Endothelial cell (in vitro differentiated cells): Measurements from ENCODE around the gene RWDD1. TPM values are rescaled to one million over a fixed set of nuclear protein-coding genes. Genes with fewer than 3 reads are reported as not detected.

Experiments
- DNase-seq: peaks from one replicate; pipeline ENCODE4 v3.0.0; 2021; ENCODE audit warnings: low spot score
- H3K27ac Mint-ChIP-seq: one replicate; pipeline ENCODE4 v1.8.0; 2021; ENCODE audit warnings: mixed read lengths, inconsistent platforms; ENCODE audit not compliant: unreplicated experiment
- H3K27me3 Mint-ChIP-seq: one replicate; pipeline ENCODE4 v1.8.0; 2021; ENCODE audit warnings: mild to moderate bottlenecking, moderate library complexity, mixed read lengths, inconsistent platforms; ENCODE audit not compliant: unreplicated experiment
- H3K36me3 Mint-ChIP-seq: one replicate; pipeline ENCODE4 v1.8.0; 2021; ENCODE audit warnings: mild to moderate bottlenecking, low read depth, mixed read lengths, inconsistent platforms; ENCODE audit not compliant: unreplicated experiment
- H3K4me1 Mint-ChIP-seq: one replicate; pipeline ENCODE4 v1.8.0; 2021; ENCODE audit warnings: mild to moderate bottlenecking, mixed read lengths, inconsistent platforms; ENCODE audit not compliant: unreplicated experiment
- H3K4me3 Mint-ChIP-seq: one replicate; pipeline ENCODE4 v1.8.0; 2021; ENCODE audit warnings: mild to moderate bottlenecking, mixed read lengths, inconsistent platforms; ENCODE audit not compliant: unreplicated experiment
- H3K9me3 Mint-ChIP-seq: one replicate; pipeline ENCODE4 v1.8.0; 2021; ENCODE audit warnings: mixed read lengths, inconsistent platforms; ENCODE audit not compliant: unreplicated experiment
- total RNA-seq: library from RNA; stranded (reverse); fragmentation: NEBNext Ultra II Directional; extraction: Animal tissue kit (Norgen Biotek cat#: 25700); gene quantifications from one replicate; pipeline ENCODE4 v1.2.1, GENCODE V29; 2021; ENCODE audit not compliant: unreplicated experiment
- TF ChIP-seq, protein P1 (sequence below): fragments of 200-600 bp; sonication (generic); IDR thresholded peaks from one replicate; pipeline ENCODE4 v1.5.0; 2021; ENCODE audit warnings: antibody characterized with exemption; ENCODE audit not compliant: unreplicated experiment

RWDD1 gene
- total RNA-seq, 1 donor from 2014 or later: 38.0 TPM

- Mint-ChIP-seq H3K27ac (no peak overlapping the region), H3K9me3 (no peaks in the 10 kb centered on the region), H3K4me3 (no peak overlapping the region), H3K4me1 (peaks cover 26% of the 10 kb centered on the region), H3K27me3 (peaks cover 6% of the 10 kb centered on the region), H3K36me3 (no peaks in the 10 kb centered on the region)
- TF ChIP-seq, protein P1, sequence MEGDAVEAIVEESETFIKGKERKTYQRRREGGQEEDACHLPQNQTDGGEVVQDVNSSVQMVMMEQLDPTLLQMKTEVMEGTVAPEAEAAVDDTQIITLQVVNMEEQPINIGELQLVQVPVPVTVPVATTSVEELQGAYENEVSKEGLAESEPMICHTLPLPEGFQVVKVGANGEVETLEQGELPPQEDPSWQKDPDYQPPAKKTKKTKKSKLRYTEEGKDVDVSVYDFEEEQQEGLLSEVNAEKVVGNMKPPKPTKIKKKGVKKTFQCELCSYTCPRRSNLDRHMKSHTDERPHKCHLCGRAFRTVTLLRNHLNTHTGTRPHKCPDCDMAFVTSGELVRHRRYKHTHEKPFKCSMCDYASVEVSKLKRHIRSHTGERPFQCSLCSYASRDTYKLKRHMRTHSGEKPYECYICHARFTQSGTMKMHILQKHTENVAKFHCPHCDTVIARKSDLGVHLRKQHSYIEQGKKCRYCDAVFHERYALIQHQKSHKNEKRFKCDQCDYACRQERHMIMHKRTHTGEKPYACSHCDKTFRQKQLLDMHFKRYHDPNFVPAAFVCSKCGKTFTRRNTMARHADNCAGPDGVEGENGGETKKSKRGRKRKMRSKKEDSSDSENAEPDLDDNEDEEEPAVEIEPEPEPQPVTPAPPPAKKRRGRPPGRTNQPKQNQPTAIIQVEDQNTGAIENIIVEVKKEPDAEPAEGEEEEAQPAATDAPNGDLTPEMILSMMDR: no peak
- no peak for DNase-seq
Measured at GRCh38 chr6:116535109-116535508, 36.2 kb upstream of the RWDD1 start.

DNA sequence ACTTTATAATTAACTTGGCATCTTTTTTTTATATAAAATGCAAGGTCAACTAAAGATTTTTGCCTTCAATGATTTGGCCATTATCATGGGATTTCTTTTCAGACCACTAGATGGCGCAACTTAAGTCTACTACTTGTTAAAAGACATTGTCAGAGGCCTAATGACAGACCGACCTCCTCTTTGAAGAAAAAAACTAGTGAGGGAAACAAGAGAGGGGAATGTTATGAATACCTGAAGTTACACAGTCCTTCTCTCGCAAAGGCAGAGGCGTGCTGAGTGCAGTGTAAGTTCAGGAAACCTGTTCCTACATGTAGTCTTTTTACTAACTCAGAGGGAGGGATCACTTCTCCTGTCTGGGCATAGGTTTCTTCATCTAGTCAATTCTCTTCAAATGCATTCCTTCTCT lies 35.1 kb upstream of the RWDD1 start:
- Mint-ChIP-seq H3K9me3 (no peaks in the 10 kb centered on the region), H3K4me1 (peaks cover 26% of the 10 kb centered on the region), H3K4me3 (no peak overlapping the region), H3K27me3 (peaks cover 6% of the 10 kb centered on the region), H3K36me3 (no peaks in the 10 kb centered on the region), H3K27ac (no peak overlapping the region)
- peak; percentile 31 for DNase-seq
- TF ChIP-seq, protein P1: peak; percentile 81

DNA sequence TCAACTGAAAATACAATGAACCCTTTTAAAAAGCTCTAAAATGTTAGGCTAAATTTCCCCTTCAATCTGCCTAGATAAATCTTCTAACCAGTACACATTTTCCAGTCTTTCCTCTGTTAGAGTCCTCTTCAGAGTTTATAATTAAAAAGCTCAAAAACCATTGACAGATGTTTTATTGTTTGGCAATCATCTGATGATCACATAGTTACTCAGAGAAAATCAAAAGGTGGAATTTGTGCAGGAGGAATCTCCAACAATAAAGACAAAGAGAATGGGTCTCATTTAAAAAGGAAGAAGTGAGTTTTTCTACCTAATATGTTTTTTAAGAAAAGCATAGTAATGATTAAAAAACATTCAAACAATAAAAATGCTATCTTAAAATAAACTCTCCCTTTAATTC lies 28.9 kb upstream of the RWDD1 start:
- TF ChIP-seq, protein P1: no peak
- Mint-ChIP-seq H3K4me3 (no peak overlapping the region), H3K36me3 (no peaks in the 10 kb centered on the region), H3K27ac (no peak overlapping the region), H3K9me3 (no peaks in the 10 kb centered on the region), H3K27me3 (peaks cover 3% of the 10 kb centered on the region), H3K4me1 (peaks cover 1% of the 10 kb centered on the region)
- no peak for DNase-seq

GRCh38 chr6:116543149-116543548 lies 28.2 kb upstream of the RWDD1 start:
- H3K27ac Mint-ChIP-seq: no peak overlapping the region
- no peaks in the 10 kb centered on the region for H3K36me3 Mint-ChIP-seq
- no peaks in the 10 kb centered on the region for H3K9me3 Mint-ChIP-seq
- no peak overlapping the region for H3K4me3 Mint-ChIP-seq
- H3K4me1 Mint-ChIP-seq: no peaks in the 10 kb centered on the region
- TF ChIP-seq, protein P1: no peak
- H3K27me3 Mint-ChIP-seq: peaks cover 3% of the 10 kb centered on the region
- no peak for DNase-seq

DNA sequence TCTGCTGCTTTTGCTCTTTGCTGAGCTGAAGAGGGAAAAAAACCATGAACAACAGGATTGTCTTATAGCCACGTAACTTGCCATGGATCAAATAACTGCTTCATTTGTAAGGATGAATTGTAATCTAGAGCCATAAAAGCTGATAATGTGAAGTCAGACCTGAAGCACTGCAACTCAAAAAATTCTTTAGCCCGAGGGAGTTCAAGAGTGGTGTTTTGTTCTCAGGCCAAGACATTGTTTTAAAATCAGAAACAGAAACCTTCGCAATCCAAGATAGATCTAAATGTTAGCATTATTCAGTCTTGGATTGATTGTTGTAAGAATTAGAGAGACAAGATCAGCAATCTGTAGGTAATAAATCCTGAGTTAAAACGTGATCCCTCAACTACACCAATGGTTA lies 25.7 kb upstream of the RWDD1 start, which contains the start of gene TRAPPC3L:
TSS of gene TRAPPC3L (minus strand) at position 34 of the 400 bp plus-strand sequence. CDS start 170 bp downstream, outside the sequence.
- Mint-ChIP-seq H3K27me3 (no peaks in the 10 kb centered on the region), H3K36me3 (no peaks in the 10 kb centered on the region), H3K9me3 (no peaks in the 10 kb centered on the region), H3K27ac (no peak within 1 kb of the TSS), H3K4me1 (peaks cover 3% of the 10 kb centered on the region), H3K4me3 (no peak within 1 kb of the TSS)
- TF ChIP-seq, protein P1: no peak
- no peak for DNase-seq
